Right cardiac atrium (tissue), 5 donors: ENCODE measurements around the gene ATP1B3. TPM values are rescaled to one million over a fixed set of nuclear protein-coding genes. Genes with fewer than 3 reads are reported as not detected.

Experiments
- ATAC-seq, 2 donors: fragments of 200-7000 bp; cut with Tn5 transposase; one replicate each; pipeline versions ENCODE4 v1.8.0 to v1.9.1; 2020; ENCODE audit warnings: moderate library complexity in 2 of 2, mild to moderate bottlenecking in 1 of 2
- DNase-seq, 3 donors: peaks; one replicate each; pipeline ENCODE4 v3.0.0-alpha.2; 2020
- H3K27ac ChIP-seq: one replicate; pipeline ENCODE4 v1.5.1; 2013; ENCODE audit warnings: mild to moderate bottlenecking, low read length, control low read depth, moderate library complexity
- H3K27me3 ChIP-seq: one replicate; pipeline ENCODE4 v1.6.1; 2013; ENCODE audit not compliant: control insufficient read depth, insufficient read depth
- H3K4me1 ChIP-seq: one replicate; pipeline ENCODE4 v1.6.1; 2013; ENCODE audit warnings: low read length; ENCODE audit not compliant: control insufficient read depth, insufficient read depth
- H3K4me3 ChIP-seq: one replicate; pipeline ENCODE4 v1.5.1; 2013; ENCODE audit warnings: low read length, control low read depth
- H3K9me3 ChIP-seq: one replicate; pipeline ENCODE4 v1.6.1; 2013; ENCODE audit warnings: low read length; ENCODE audit not compliant: control insufficient read depth
- WGBS: extraction: QIAGEN DNeasy Blood & Tissue Kit; methylation state at CpG from one replicate; pipeline ENCODE4 v1.1.7; 2013; 5-methylcytosine and 5-hydroxymethylcytosine counted together
- intact Hi-C, 4 donors: fragments of 100-400 bp; cut with DNase I; formaldehyde crosslinking; loops; one replicate each; pipeline versions ENCODE4 v1.11.0 to v1.14.0; 2022 to 2023
- polyA plus RNA-seq: library from polyadenylated mRNA; stranded (reverse); fragments of 200-250 nt; gene quantifications from one replicate; pipeline ENCODE4 v1.2.3, GENCODE V29; 2013
- total RNA-seq, 4 donors: library from RNA; stranded (reverse); fragmentation: NEBNext Ultra II Directional; extraction: Animal tissue kit (Norgen Biotek cat#: 25700); gene quantifications; one replicate each; pipeline ENCODE4 v1.2.1, GENCODE V29; 2021
- donor health status: healthy with polysubstance abuse.
- donor health status: DM: no; HTN: yes; CAD: no.
- donor health status: DM: no; HTN: no; CAD: no.
- donor health status: DM: no; HTN: yes; CAD: no; lungs with severe emphysema.
- donor health status: DM: yes; HTN: yes; CAD: no.

Gene ATP1B3
- total and polyA plus RNA-seq, 5 donors, result 29.2 to 77.3 (median 51.4) TPM

- intact Hi-C loops, result no loop called here
- no peak for DNase-seq
Observed at GRCh38 chr3:141945726-141946485, 69.5 kb downstream of the ATP1B3 start.

DNA sequence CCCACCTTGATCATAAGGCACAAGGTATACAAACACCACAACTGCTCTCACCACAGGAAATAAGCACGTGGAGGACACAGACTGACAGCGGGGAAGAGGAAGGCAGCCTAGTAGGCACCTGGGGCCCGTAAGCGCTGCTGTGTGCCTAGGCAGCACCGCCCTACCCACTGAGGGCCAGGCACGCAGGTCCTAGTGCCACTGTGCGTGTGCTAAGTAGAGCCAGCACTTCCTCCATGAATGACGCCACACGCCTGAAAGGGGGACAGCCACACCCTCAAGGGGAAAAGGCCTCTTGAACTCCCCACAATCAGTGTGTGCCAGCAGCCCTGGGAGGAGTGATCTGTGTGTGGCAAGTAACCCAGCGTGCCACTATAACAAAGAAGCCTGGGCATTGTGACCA is 73.0 kb downstream of the ATP1B3 start:
- Histone ChIP-seq H3K4me3 (no peak overlapping the region), H3K27ac (no peak overlapping the region), H3K4me1 (peaks cover 2% of the 10 kb centered on the region), H3K27me3 (no peaks in the 10 kb centered on the region), H3K9me3 (no peaks in the 10 kb centered on the region)
- DNase-seq (no peak), ATAC-seq (peak in 1 of 2 donors; percentile 31)
- intact Hi-C loops, result no loop called here
- WGBS, result 94% methylated on average over 10 of the region's 10 CpGs

More at GRCh38 chr3:141945726-141946485, 69.5 kb downstream of the ATP1B3 start:
- 90% methylated on average over 16 of the region's 16 CpGs for WGBS
- Histone ChIP-seq H3K4me3 (no peak overlapping the region), H3K27me3 (no peaks in the 10 kb centered on the region), H3K4me1 (no peaks in the 10 kb centered on the region), H3K9me3 (no peaks in the 10 kb centered on the region), H3K27ac (no peak overlapping the region)
- ATAC-seq, result no peak

GRCh38 chr3:141949972-141950371 is 73.5 kb downstream of the ATP1B3 start:
- Histone ChIP-seq H3K9me3 (no peaks in the 10 kb centered on the region), H3K4me3 (no peak overlapping the region), H3K27me3 (no peaks in the 10 kb centered on the region), H3K4me1 (peaks cover 2% of the 10 kb centered on the region), H3K27ac (no peak overlapping the region)
- intact Hi-C loops, result no loop called here
- WGBS, result 97% methylated on average over 6 of the region's 6 CpGs
- ATAC-seq (no peak), DNase-seq (no peak)

GRCh38 chr3:141950572-141951493 is 74.4 kb downstream of the ATP1B3 start:
- Histone ChIP-seq H3K4me3 (no peak overlapping the region), H3K9me3 (no peaks in the 10 kb centered on the region), H3K27me3 (no peaks in the 10 kb centered on the region), H3K27ac (no peak overlapping the region), H3K4me1 (peaks cover 2% of the 10 kb centered on the region)
- DNase-seq (no peak), ATAC-seq (no peak)
- intact Hi-C loops, result no loop called here
- WGBS, result 84% methylated on average over 4 of the region's 4 CpGs

DNA sequence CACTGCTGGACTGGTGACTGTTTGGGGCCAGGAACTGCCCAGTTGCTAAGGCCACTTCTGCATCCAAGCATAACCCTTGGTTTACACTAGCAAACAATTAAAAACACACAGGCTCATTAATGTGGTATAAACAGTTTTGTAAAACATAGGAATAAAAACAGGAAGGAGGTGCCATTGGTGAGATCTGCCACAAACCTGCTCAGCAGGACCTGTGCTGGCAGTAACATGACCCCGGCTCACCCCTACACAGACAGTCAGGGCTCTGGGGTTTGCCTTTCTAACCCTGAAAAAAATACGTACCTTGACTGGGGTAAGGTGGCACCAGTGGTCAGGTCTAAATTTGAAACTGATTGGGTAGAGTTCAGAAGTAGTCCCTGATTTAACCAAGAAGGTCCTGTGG is 76.2 kb downstream of the ATP1B3 start:
- ATAC-seq (no peak), DNase-seq (no peak)
- no peak overlapping the region for H3K27ac ChIP-seq
- intact Hi-C loops, result no loop called here
- H3K9me3 ChIP-seq, result no peaks in the 10 kb centered on the region
- peaks cover 2% of the 10 kb centered on the region for H3K4me1 ChIP-seq
- no peak overlapping the region for H3K4me3 ChIP-seq
- no peaks in the 10 kb centered on the region for H3K27me3 ChIP-seq
- 90% methylated on average over 2 of the region's 2 CpGs for WGBS

GRCh38 chr3:141955175-141955574 is 78.7 kb downstream of the ATP1B3 start:
- Histone ChIP-seq H3K4me3 (no peak overlapping the region), H3K4me1 (peaks cover 2% of the 10 kb centered on the region), H3K9me3 (no peaks in the 10 kb centered on the region), H3K27ac (no peak overlapping the region), H3K27me3 (no peaks in the 10 kb centered on the region)
- ATAC-seq (no peak), DNase-seq (no peak)
- 86% methylated on average over 6 of the region's 6 CpGs for WGBS
- intact Hi-C loops, result no loop called here

DNA sequence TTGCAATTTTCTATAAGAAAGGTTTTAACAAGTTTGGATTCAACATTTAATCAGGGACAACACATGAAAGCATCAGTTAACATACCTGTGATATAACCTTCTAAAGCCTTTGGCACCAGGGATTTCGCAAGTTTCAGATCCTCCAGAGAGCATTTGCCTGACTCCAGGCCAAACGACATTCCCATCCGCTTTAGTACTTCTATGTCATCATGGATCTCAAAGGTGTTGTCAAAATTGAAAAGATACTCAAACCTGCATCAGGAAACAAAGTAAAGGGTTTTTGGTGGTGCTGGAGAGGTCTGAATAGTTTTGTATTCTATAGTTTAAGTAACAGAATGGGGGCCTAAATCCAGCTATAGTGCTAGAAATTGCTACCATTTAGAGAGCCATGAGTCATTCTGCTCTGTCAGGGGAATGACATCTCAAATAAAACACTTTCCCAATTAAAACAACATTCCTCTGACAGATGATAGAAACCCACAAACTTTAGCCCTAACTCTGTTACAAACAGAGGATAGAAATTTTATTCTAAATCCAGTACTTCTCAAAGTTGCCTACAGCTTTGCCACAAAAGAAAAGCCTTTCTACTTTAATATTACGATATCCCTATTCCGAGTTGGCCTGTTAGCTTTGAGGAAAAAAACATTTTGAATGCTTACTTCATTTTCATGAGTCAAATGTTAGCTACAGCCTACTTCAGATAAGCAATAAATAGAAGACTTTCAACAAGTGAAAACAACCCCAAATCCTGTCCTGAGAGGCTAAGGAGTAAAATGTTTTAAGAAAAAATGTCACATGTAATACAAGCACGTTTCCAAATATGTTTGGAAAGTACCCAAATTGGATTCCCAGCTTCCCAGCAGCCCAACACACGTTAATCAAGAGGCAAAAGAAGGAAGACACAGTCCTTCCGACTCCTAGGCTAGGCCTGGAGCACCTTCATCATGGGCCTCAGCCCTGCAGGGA is 83.4 kb downstream of the ATP1B3 start:
- Histone ChIP-seq H3K27me3 (no peaks in the 10 kb centered on the region), H3K27ac (peak overlapping the region; percentile 72), H3K4me1 (no peaks in the 10 kb centered on the region), H3K4me3 (no peak overlapping the region), H3K9me3 (no peaks in the 10 kb centered on the region)
- intact Hi-C loops, result no loop called here
- DNase-seq (no peak), ATAC-seq (peak; percentile 68 to 71)
- WGBS, result 58% methylated on average over 8 of the region's 8 CpGs

- intact Hi-C loops, result no loop called here
- Histone ChIP-seq H3K27me3 (no peaks in the 10 kb centered on the region), H3K4me3 (no peak overlapping the region), H3K27ac (peak overlapping the region; percentile 66), H3K9me3 (no peaks in the 10 kb centered on the region), H3K4me1 (no peaks in the 10 kb centered on the region)
- peak; percentile 60 to 77 for ATAC-seq
- DNase-seq, result no peak
- 60% methylated on average over 3 of the region's 3 CpGs for WGBS
Observed at GRCh38 chr3:141960731-141961130, 84.3 kb downstream of the ATP1B3 start.

- Histone ChIP-seq H3K27ac (no peak overlapping the region), H3K9me3 (no peaks in the 10 kb centered on the region), H3K4me3 (no peak overlapping the region), H3K27me3 (no peaks in the 10 kb centered on the region), H3K4me1 (no peaks in the 10 kb centered on the region)
- no peak for DNase-seq
- no peak for ATAC-seq
- intact Hi-C loops, result no loop called here
- whole genome bisulfite sequencing, result 94% methylated on average over 4 of the region's 4 CpGs
Observed at GRCh38 chr3:141963301-141963700, 86.9 kb downstream of the ATP1B3 start.

- H3K4me3 ChIP-seq, result no peak overlapping the region
- no peaks in the 10 kb centered on the region for H3K27me3 ChIP-seq
- H3K4me1 ChIP-seq, result no peaks in the 10 kb centered on the region
- intact Hi-C loops, result no loop called here
- WGBS, result 91% methylated on average over 1 of the region's 1 CpG
- ATAC-seq (no peak), DNase-seq (no peak)
- H3K27ac ChIP-seq, result no peak overlapping the region
- no peaks in the 10 kb centered on the region for H3K9me3 ChIP-seq
Observed at GRCh38 chr3:141965471-141965870, 89.0 kb downstream of the ATP1B3 start.
